Mesothelial cell of epicardium (in vitro differentiated cells): Measurements from ENCODE around the gene VAMP5. TPM values are rescaled to one million over a fixed set of nuclear protein-coding genes. Genes with fewer than 3 reads are reported as not detected.

ENCODE experiments used
- DNase-seq, 2 experiments: peaks; one replicate each; pipeline ENCODE4 v3.0.0; 2021; ENCODE audit warnings: low spot score in 2 of 2; ENCODE audit not compliant: unreplicated experiment in 2 of 2
- H3K27ac Mint-ChIP-seq: 2 replicates; pipeline ENCODE4 v1.8.0; 2021; ENCODE audit warnings: mixed read lengths
- H3K27me3 Mint-ChIP-seq: 2 replicates; pipeline ENCODE4 v1.8.0; 2021; ENCODE audit warnings: low read depth, mixed read lengths
- H3K36me3 Mint-ChIP-seq: 2 replicates; pipeline ENCODE4 v1.8.0; 2021; ENCODE audit warnings: mixed read lengths
- H3K4me1 Mint-ChIP-seq: 2 replicates; pipeline ENCODE4 v1.8.0; 2021; ENCODE audit warnings: mixed read lengths
- H3K4me3 Mint-ChIP-seq: 2 replicates; pipeline ENCODE4 v1.8.0; 2021; ENCODE audit warnings: mild to moderate bottlenecking, moderate library complexity, mixed read lengths
- H3K9me3 Mint-ChIP-seq: 2 replicates; pipeline ENCODE4 v1.8.0; 2021; ENCODE audit warnings: mixed read lengths
- total RNA-seq: library from RNA; stranded (reverse); gene quantifications from 3 replicates; pipeline ENCODE4 v1.2.1, GENCODE V29; 2021
- TF ChIP-seq, protein P1 (sequence below): fragments of 200-600 bp; sonication (generic); IDR thresholded peaks from one replicate; pipeline ENCODE4 v1.5.0; 2021; ENCODE audit warnings: antibody characterized with exemption; ENCODE audit not compliant: unreplicated experiment

VAMP5 gene
- total RNA-seq, 1 donor from 2014 or later, result 2.5 TPM

DNA sequence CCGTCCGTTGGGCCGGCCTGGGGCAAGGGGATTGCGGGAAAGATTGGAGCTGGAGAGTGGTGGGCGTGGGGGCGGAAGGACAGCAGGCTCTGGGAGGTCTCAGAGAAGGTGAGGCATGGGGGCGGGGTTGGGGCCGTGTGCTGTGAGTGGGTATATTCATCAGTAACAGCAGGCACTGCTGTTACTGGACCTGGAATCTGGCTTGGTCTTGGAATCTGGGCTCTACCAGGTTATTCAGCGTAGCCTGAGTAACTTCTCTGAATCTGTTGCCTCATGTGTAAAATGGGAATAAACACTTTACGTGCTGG, 11.7 kb downstream of the VAMP5 start:
- TF ChIP-seq, protein P1, sequence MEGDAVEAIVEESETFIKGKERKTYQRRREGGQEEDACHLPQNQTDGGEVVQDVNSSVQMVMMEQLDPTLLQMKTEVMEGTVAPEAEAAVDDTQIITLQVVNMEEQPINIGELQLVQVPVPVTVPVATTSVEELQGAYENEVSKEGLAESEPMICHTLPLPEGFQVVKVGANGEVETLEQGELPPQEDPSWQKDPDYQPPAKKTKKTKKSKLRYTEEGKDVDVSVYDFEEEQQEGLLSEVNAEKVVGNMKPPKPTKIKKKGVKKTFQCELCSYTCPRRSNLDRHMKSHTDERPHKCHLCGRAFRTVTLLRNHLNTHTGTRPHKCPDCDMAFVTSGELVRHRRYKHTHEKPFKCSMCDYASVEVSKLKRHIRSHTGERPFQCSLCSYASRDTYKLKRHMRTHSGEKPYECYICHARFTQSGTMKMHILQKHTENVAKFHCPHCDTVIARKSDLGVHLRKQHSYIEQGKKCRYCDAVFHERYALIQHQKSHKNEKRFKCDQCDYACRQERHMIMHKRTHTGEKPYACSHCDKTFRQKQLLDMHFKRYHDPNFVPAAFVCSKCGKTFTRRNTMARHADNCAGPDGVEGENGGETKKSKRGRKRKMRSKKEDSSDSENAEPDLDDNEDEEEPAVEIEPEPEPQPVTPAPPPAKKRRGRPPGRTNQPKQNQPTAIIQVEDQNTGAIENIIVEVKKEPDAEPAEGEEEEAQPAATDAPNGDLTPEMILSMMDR, result no peak
- Mint-ChIP-seq H3K27me3 (no peaks in the 10 kb centered on the region), H3K9me3 (no peaks in the 10 kb centered on the region), H3K4me3 (peak overlapping the region; percentile 96), H3K27ac (peak overlapping the region; percentile 95), H3K36me3 (no peaks in the 10 kb centered on the region), H3K4me1 (peaks cover 20% of the 10 kb centered on the region)
- no peak for DNase-seq

DNA sequence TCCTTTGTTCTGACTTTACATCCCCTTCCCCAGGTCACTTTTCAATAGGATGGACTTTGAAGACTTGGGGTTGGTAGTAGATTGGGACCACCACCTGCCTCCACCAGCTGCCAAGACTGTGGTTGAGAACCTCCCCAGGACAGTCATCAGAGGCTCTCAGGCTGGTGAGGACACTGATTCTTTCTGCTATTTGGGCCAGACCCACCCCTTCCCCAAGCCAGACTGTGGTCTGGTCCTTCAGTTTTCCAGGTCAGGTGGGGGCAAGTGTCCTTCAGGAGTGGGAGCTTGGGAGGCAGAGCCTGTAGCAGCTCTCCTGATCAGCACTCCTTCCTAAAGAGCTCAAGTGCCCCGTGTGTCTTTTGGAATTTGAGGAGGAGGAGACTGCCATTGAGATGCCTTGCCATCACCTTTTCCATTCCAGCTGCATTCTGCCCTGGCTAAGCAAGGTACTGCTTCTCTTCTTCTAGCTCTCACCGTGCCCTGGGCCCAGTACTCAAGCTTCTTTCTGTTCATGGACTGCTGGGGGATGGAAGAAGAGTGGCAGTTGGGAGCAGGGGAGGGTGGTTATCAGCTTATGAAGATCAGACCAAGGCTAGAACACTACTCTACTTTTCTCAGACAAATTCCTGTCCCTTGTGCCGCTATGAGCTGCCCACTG, 12.4 kb downstream of the VAMP5 start:
- H3K36me3 Mint-ChIP-seq, result no peaks in the 10 kb centered on the region

DNA sequence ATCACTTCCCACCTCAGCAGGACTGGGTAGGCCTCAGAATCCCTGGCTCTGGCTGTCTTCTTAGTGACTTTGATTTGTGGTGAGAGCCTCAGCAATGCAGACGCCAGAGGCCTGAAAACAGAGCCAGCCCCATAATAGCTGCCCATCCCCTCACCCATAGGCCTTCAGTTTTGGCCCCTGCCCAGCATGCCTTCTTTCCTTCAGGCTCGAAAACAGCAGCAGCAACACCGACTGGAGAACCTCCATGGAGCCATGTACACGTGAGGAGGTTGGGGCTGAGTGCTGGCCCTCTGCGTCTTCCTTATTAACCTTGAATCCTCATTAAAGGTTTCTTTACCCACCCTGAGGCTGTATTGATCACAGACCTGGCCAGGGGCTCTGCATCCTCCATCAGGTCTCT, 13.0 kb downstream of the VAMP5 start:
- H3K36me3 Mint-ChIP-seq, result no peaks in the 10 kb centered on the region
- no peak overlapping the region for H3K27ac Mint-ChIP-seq
- H3K9me3 Mint-ChIP-seq, result no peaks in the 10 kb centered on the region
- H3K27me3 Mint-ChIP-seq, result no peaks in the 10 kb centered on the region
- H3K4me1 Mint-ChIP-seq, result peaks cover 24% of the 10 kb centered on the region
- H3K4me3 Mint-ChIP-seq, result peak overlapping the region; percentile 96
- no peak for DNase-seq
- TF ChIP-seq, protein P1, result no peak

More for the DNA sequence above, 12.4 kb downstream of the VAMP5 start:
- Mint-ChIP-seq H3K4me1 (peaks cover 22% of the 10 kb centered on the region), H3K4me3 (peak overlapping the region; percentile 96), H3K9me3 (no peaks in the 10 kb centered on the region), H3K27me3 (no peaks in the 10 kb centered on the region), H3K27ac (no peak overlapping the region)
- TF ChIP-seq, protein P1, result no peak
- DNase-seq, result no peak

DNA sequence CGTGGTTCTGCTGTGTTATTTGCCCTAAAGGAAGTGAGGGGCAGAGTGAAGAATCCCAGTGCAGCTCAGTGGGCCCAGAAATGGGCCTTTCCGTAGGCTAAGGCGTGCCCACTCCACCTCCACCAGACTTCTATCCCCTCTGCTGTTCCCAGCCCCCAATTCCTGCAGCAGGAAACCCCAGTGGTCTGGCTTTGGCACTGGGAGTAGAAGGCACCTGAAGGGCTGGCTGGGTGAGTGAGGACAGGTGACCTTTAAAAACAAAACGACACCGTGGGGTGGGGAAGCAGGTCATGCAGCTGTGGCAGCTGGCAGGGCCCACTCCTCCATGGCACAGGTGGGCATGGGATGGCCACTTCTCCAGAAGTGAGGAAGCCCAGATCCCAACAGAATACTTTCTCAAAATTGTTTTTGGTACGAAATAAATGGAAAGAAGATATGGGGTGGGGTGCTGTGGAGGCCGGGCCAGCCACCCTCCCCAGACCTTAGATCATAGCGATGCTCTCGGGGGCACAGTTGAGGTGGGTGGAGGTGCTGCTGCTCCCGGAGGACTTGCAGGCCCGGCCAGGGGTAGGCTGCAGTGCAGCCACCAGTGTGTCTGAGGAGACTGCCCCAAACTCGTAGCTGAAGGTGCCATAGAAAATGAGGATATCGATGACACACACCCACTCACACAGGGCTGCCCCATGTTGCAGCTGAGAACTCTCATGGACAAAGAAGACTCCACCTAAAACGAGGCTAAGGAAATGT, 14.5 kb downstream of the VAMP5 start:
- Mint-ChIP-seq H3K36me3 (no peaks in the 10 kb centered on the region), H3K4me1 (peaks cover 29% of the 10 kb centered on the region), H3K27ac (no peak overlapping the region), H3K4me3 (no peak overlapping the region), H3K27me3 (no peaks in the 10 kb centered on the region), H3K9me3 (no peaks in the 10 kb centered on the region)
- no peak for DNase-seq
- TF ChIP-seq, protein P1, result no peak

DNA sequence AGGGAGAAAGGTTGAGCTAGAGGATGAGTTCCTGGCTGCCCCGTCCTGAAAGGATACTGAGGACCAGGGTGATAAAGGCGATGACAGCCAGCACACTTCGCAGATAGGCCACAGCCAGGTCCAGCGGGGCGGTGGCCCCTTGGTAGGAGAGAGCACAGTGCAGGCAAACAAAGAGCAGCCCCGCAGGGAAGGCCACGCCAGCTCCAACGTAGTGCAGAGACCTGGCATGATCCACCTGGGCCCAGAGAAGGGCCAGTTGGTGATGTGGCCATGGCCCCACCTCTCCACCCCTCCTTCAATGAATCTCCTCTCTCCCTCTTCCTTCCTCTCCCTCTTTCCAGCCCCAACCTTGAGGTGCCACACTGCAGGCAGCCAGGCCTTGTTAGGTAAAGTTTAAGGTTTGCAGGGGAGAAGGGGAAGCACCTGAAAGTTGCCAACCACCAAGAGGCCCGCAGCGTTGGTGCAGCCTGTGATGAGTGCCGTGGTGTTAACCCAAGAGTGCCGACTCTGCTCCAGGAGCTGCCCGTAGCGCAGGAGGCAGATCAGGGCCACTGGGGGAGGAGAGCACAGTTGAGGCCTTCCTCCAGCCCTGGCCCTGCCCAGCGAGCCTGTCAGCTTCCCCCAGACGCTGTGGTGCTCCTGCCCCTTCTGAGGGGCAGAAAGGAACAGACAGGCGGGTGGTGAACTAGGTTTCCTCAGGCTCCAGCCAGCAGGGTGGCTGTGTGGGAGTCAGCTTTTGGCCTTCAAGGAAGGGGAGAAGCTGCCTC, 15.4 kb downstream of the VAMP5 start:
- no peaks in the 10 kb centered on the region for H3K27me3 Mint-ChIP-seq
- TF ChIP-seq, protein P1, result no peak
- no peak for DNase-seq
- H3K36me3 Mint-ChIP-seq, result no peaks in the 10 kb centered on the region
- no peak overlapping the region for H3K4me3 Mint-ChIP-seq
- H3K27ac Mint-ChIP-seq, result no peak overlapping the region
- H3K4me1 Mint-ChIP-seq, result peaks cover 29% of the 10 kb centered on the region
- H3K9me3 Mint-ChIP-seq, result no peaks in the 10 kb centered on the region
